Measurements from ENCODE around the gene TAP1.

TAP1 gene

DNA sequence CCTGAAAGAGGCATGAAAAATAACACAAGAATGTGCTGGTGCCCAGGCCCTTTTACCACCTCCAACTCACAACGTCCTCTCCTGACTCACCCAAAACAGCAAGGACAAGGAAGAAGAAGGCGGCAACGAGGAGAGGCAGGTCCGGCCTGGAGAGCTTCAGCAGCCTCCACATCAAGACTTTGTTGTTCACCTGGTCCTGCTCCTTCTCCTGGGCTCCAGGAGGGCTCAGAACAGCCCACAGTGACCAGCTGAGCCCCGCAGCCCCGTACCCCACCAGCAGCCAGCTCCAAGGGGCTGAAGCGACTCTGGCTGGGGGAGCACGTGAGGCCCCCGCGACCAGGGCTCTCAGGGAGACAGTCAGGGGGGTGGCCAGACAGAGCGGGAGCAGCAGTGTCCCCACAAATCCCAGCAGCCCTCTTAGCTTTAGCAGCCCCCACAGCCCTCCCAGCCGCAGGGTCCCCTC is 15.8 kb downstream of the TAP1 start:
- POLR2A ChIA-PET (ENCODE audit: low non-redundant PET), result interaction anchor here (1.4 to 1.7 kb wide), 2 partner anchors 16 to 30 kb away, joined by 10 read pairs; partner anchors contain the start of genes PSMB9 and TAP1
- H3K27ac ChIP-seq, result peak overlapping the region; percentile 85
- TF ChIP-seq CTCF (conservative IDR thresholded peaks at IDR 0.05; ENCODE audit: low read depth), result no peak
- DNase-seq (ENCODE audit: low spot score), result peak; percentile 50
- CTCF ChIA-PET, result interaction anchor here (0.6 to 3.1 kb wide), 7 partner anchors 12 to 109 kb away, joined by 3 to 55 read pairs (median 8); partner anchors contain the start of genes PSMB9 and TAP1

DNA sequence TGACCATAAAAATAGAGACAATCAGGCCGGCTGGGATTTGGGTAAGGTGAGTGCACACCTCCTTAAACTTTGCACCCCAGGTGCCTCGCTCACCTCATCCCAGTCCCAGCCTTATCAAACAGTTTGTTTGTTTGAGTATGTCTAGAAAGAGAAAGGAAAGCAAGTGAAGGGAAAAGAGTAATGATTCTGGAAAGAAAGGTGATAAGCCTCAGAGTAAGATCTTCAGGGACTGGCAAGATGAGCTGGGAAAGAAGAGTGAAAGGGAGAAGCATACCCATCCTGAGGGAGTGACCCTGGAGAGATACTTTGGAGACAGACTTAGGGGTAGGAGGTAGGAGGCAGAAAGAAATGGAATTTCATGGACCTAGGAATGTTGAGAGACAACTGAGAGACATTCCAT is 16.6 kb downstream of the TAP1 start:
- CTCF ChIA-PET, result interaction anchor here (0.6 kb wide), 1 partner anchor 282 kb away, joined by 3 read pairs; no protein-coding TSS in a partner anchor
- H3K27ac ChIP-seq, result no peak overlapping the region
- POLR2A ChIA-PET (ENCODE audit: low non-redundant PET), result no interaction called here
- no peak for TF ChIP-seq CTCF (conservative IDR thresholded peaks at IDR 0.05; ENCODE audit: low read depth)
- no peak for DNase-seq (ENCODE audit: low spot score)

GRCh38 chr6:32835167-32835893 is 18.2 kb downstream of the TAP1 start:
- no peak for TF ChIP-seq CTCF (conservative IDR thresholded peaks at IDR 0.05; ENCODE audit: low read depth)
- CTCF ChIA-PET, result interaction anchor here (0.6 kb wide), 1 partner anchor 113 kb away, joined by 3 read pairs; no protein-coding TSS in a partner anchor
- POLR2A ChIA-PET (ENCODE audit: low non-redundant PET), result no interaction called here

GRCh38 chr6:32833664-32834063 is 19.8 kb downstream of the TAP1 start:
- ChIA-PET CTCF (no interaction called here), POLR2A (ENCODE audit: low non-redundant PET) (no interaction called here)
- DNase-seq (ENCODE audit: low spot score), result no peak
- no peak for TF ChIP-seq CTCF (conservative IDR thresholded peaks at IDR 0.05; ENCODE audit: low read depth)
- no peak overlapping the region for H3K27ac ChIP-seq

More at GRCh38 chr6:32835167-32835893, 18.2 kb downstream of the TAP1 start:
- H3K27ac ChIP-seq, result no peak overlapping the region
- DNase-seq (ENCODE audit: low spot score), result no peak

DNA sequence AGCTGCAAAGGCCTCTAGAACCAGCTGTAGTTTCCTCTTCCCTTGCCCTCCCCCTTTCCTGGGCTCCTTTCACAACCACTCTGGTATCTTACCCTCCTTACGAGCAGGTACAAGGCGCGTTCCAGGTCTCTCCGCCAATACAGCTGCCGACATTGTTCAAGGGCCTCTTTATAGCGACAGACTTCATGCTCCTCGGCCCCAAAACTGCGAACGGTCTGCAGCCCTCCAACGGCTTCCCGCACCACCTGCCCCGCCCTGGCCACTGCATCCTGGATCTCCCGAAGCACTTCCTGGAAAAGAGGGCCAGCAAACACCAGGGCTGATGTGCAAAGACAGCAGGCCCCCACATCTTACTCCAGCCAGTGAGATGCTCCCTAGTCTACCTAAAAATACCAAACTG is 21.0 kb downstream of the TAP1 start:
- ChIA-PET CTCF (no interaction called here), POLR2A (ENCODE audit: low non-redundant PET) (no interaction called here)
- no peak overlapping the region for H3K27ac ChIP-seq
- DNase-seq (ENCODE audit: low spot score), result no peak
- no peak for TF ChIP-seq CTCF (conservative IDR thresholded peaks at IDR 0.05; ENCODE audit: low read depth)

GRCh38 chr6:32830936-32831335 is 22.6 kb downstream of the TAP1 start:
- POLR2A ChIA-PET (ENCODE audit: low non-redundant PET), result no interaction called here

More at GRCh38 chr6:32830936-32831335, 22.6 kb downstream of the TAP1 start:
- no peak overlapping the region for H3K27ac ChIP-seq
- no peak for TF ChIP-seq CTCF (conservative IDR thresholded peaks at IDR 0.05; ENCODE audit: low read depth)
- no peak for DNase-seq (ENCODE audit: low spot score)
- CTCF ChIA-PET, result interaction anchor here (0.6 kb wide), 1 partner anchor 208 kb away, joined by 5 read pairs; no protein-coding TSS in a partner anchor
